ENCODE measurements around the gene SYPL2.
A peak's percentile ranks its signal among the peaks of the same experiment; 100 is the strongest.

Gene SYPL2

GRCh38 chr1:109466452-109467300 lies at the start of gene SYPL2:
Gene SYPL2, plus strand, starts transcription at chr1:109466546. Its CDS starts 298 bp downstream, at chr1:109466844.
- peak; percentile 5 for DNase-seq (ENCODE audit: low read depth)
- TF ChIP-seq CTCF (conservative IDR thresholded peaks at IDR 0.05; ENCODE audit: low read depth, low read length), result no peak
- H3K4me3 ChIP-seq (ENCODE audit: low read depth, low read length), result peak within 1 kb of the TSS; percentile 53

GRCh38 chr1:109423498-109423897 lies 42.8 kb upstream of the SYPL2 start:
- TF ChIP-seq CTCF (conservative IDR thresholded peaks at IDR 0.05; ENCODE audit: low read depth, low read length), result no peak
- DNase-seq (ENCODE audit: low read depth), result no peak
- no peak overlapping the region for H3K4me3 ChIP-seq (ENCODE audit: low read depth, low read length)

- peak; percentile 63 for DNase-seq (ENCODE audit: low read depth)
- TF ChIP-seq CTCF (conservative IDR thresholded peaks at IDR 0.05; ENCODE audit: low read depth, low read length), result no peak
- peak overlapping the region; percentile 97 for H3K4me3 ChIP-seq (ENCODE audit: low read depth, low read length)
Measured at GRCh38 chr1:109425391-109426280, 40.7 kb upstream of the SYPL2 start.

GRCh38 chr1:109426281-109427170 lies 39.8 kb upstream of the SYPL2 start, which contains the start of gene PSMA5:
Gene PSMA5, minus strand, starts transcription at chr1:109426448. Its CDS starts 118 bp downstream, at chr1:109426330.
- peak; percentile 100 for DNase-seq (ENCODE audit: low read depth)
- no peak for TF ChIP-seq CTCF (conservative IDR thresholded peaks at IDR 0.05; ENCODE audit: low read depth, low read length)
- peak within 1 kb of the TSS; percentile 97 for H3K4me3 ChIP-seq (ENCODE audit: low read depth, low read length)

- peak; percentile 28 for DNase-seq (ENCODE audit: low read depth)
- H3K4me3 ChIP-seq (ENCODE audit: low read depth, low read length), result peak overlapping the region; percentile 97
- TF ChIP-seq CTCF (conservative IDR thresholded peaks at IDR 0.05; ENCODE audit: low read depth, low read length), result no peak
Measured at GRCh38 chr1:109427171-109427467, 39.2 kb upstream of the SYPL2 start.

GRCh38 chr1:109432336-109432735 lies 34.0 kb upstream of the SYPL2 start:
- no peak for DNase-seq (ENCODE audit: low read depth)
- TF ChIP-seq CTCF (conservative IDR thresholded peaks at IDR 0.05; ENCODE audit: low read depth, low read length), result no peak
- no peak overlapping the region for H3K4me3 ChIP-seq (ENCODE audit: low read depth, low read length)
